SIG-M5 treated with dmso at 0.1 percent for 504 hours (cell line): ENCODE results near the gene MESD.

Source experiments
- DNase-seq: peaks from one replicate; lab custom pipeline; 2025; ENCODE audit not compliant: unreplicated experiment; lab: John Stamatoyannopoulos, UW

Gene MESD

DNA sequence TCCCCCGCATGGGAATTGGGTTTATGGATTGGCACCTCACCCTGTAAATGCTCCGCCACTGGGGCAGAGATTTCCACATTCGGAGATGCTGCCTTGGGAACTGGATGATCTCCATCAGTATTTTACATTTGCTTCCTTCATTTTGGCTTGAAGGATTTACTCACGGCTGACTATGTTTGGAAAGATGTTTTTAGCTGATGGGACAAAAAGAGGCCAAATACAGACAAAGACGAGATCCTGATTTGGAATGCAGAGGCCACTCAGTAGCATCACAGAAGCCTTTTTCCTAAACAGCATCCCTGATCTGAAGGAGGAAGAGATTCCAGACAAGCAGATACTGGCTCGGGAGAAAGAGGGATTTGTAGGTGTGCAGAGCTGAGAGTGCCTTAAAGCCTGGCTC is 76.9 kb downstream of the MESD start:
- no peak for DNase-seq

DNA sequence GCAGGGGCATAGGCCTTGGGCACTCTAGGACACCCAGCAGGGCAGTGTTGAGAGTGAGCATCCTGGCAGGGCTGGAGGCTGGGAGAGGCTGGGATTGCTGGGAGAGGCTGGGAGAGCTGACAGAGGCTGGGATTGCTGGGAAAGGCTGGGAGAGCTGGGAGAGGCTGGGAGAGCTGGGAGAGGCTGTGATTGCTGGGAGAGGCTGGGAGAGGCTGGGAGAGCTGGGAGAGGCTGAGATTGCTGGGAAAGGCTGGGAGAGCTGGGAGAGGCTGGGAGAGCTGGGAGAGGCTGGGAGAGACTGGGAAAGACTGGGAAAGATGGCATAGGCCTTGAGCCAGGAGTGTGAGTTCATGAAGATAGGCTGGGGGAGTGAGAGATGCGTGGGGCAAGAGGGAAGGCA is 77.8 kb downstream of the MESD start:
- DNase-seq: no peak

DNA sequence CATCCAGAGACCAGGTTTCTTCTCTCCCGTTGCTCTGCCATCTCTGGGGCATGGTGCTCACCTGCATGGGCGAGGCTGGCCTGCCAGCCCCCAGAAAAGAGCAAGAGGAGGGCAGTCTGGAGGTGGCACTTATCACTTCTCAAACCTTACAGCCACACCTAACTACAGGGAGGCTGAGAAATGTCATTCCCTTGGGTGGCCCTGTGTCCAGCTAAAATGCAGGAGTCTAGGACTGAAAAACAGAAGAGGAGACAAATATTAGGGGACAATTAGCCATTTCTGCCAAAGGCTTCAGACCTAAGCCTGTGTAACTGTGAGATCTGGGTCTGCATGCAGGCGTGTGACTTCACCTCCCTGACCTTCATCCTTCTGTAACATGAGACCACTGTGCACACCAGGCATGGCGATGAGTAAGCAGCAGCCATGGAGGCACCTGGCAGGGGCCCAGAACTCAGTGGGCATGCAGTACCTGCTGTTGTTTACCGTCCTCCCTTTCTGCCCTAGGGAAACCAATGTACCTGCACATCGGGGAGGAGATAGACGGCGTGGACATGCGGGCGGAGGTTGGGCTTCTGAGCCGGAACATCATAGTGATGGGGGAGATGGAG is 83.4 kb downstream of the MESD start:
- DNase-seq: no peak

DNA sequence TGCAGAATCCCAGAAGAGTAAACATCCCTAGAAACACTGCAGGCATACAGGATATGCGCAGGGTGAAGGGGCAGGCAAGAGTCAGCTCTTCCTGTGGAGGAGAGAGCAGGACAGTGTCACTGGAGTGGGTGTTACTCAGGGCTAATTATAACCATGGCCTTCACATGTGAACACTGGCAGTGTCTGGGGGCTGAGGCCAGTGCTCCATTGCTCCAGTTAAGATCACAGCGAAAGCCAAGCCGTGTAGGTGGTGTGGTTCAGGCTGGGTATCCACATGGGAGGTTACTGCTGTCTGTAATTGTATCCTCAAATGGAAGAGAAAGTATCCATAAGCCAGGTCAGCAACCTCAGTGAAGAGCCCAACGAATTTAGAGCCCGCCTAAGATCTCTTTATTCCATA is 84.6 kb downstream of the MESD start:
- no peak for DNase-seq

DNA sequence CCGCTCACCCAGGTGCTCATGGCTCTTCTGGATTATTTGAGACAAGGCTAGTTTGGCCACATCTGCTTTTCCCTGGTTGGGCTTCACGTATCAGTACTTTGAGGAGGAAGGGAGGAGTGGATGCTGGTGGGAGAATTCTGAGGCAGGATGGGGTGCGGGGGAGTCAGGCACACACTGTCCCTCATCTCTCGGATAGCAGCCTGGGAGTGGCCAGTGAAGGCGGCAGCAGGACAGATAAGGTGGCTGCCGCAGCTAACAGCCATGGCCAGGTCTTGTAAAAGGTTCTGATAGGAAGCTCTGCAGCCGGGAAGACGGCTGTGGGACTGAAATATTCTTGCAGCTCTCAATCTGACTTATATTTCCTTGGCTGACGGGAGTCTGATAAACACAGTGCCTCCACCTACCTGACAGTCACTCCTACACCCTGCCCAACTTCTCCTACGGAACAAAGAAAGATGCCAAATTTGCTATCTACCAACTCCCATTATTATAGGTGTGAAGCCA is 87.3 kb downstream of the MESD start:
- no peak for DNase-seq

DNA sequence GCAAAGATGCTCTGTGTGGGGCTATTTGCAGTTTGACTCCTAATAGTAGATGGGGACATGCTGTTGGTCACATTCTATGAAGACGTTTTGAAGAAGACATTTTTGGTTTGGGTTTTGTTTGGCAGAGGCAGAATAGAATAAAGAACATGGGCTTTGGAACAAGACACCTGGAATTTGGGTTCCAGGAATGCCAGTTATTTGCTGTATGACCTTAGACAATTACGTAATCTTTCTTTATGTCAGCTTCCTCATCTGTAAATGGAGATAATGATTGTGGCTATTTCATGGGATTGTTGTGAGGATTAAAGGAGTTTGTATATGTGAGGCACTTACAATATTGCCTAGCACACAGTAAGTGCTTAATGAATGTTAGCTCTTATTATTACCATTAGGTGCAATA is 91.6 kb downstream of the MESD start:
- no peak for DNase-seq
